Measurements from ENCODE around the gene ZFYVE28. TPM values are rescaled to one million over a fixed set of nuclear protein-coding genes. Genes with fewer than 3 reads are reported as not detected.

The ZFYVE28 gene
- total RNA-seq, 4 donors from 2014 or later: 20.6 to 153 (median 63.2) TPM

DNA sequence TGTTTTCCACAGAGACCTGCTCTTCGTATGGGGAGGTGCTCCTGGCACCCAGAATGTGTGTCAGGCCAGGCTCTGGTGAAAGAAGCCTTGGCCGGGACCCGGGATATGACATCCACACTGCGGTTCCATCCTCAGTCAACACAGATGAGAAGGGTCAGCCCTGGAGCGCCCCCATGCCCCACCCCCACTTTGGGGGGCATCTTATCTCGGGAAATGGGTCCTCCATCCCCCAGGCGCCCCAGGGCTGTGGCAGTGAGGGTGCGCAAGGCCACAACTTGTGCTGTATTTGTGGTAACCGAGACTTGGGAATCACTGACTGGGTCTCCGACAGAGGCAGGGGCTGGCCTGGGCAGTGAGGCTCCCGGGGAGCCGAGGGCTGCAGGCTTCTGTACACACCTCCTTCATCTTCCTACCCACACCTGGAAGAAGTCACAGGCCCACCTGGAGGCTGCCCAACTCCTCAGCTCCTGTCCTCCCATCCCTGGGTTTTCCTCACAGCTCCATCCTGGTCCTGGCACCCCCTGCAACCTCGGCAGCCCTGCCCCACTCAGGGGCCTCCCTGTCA is 8.3 kb upstream of the ZFYVE28 start:
- no peaks in the 10 kb centered on the region for H3K9me3 ChIP-seq
- no peak overlapping the region for H3K27ac ChIP-seq
- no peak overlapping the region for H3K4me3 ChIP-seq
- no peaks in the 10 kb centered on the region for H3K36me3 ChIP-seq
- H3K4me1 ChIP-seq: no peaks in the 10 kb centered on the region
- TF ChIP-seq POLR2A (IDR thresholded peaks at IDR 0.05): no peak
- TF ChIP-seq, protein P1, sequence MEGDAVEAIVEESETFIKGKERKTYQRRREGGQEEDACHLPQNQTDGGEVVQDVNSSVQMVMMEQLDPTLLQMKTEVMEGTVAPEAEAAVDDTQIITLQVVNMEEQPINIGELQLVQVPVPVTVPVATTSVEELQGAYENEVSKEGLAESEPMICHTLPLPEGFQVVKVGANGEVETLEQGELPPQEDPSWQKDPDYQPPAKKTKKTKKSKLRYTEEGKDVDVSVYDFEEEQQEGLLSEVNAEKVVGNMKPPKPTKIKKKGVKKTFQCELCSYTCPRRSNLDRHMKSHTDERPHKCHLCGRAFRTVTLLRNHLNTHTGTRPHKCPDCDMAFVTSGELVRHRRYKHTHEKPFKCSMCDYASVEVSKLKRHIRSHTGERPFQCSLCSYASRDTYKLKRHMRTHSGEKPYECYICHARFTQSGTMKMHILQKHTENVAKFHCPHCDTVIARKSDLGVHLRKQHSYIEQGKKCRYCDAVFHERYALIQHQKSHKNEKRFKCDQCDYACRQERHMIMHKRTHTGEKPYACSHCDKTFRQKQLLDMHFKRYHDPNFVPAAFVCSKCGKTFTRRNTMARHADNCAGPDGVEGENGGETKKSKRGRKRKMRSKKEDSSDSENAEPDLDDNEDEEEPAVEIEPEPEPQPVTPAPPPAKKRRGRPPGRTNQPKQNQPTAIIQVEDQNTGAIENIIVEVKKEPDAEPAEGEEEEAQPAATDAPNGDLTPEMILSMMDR (IDR thresholded peaks at IDR 0.05): no peak
- H3K27me3 ChIP-seq: no peaks in the 10 kb centered on the region
- DNase-seq: no peak

DNA sequence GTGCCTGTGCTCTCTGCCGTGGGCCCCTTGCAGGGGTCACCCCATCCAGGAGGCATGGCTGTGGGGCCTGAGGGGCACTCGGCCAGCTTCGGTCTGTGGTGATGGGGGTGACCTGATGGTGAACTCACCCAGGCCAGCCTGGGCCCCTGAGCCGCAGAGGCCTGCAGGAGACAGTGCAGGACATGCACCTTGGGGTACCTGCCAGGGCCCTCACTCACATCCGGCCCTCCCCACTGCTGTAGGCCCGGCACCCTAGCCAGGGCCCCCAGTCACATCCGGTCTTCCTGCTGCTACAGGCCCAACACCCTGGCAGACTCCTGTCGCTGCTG is 7.6 kb upstream of the ZFYVE28 start:
- no peak for DNase-seq
- Histone ChIP-seq H3K4me1 (no peaks in the 10 kb centered on the region), H3K9me3 (no peaks in the 10 kb centered on the region), H3K36me3 (no peaks in the 10 kb centered on the region), H3K4me3 (no peak overlapping the region), H3K27ac (no peak overlapping the region), H3K27me3 (no peaks in the 10 kb centered on the region)
- TF ChIP-seq, protein P1 (IDR thresholded peaks at IDR 0.05): no peak
- TF ChIP-seq POLR2A (IDR thresholded peaks at IDR 0.05): no peak

DNA sequence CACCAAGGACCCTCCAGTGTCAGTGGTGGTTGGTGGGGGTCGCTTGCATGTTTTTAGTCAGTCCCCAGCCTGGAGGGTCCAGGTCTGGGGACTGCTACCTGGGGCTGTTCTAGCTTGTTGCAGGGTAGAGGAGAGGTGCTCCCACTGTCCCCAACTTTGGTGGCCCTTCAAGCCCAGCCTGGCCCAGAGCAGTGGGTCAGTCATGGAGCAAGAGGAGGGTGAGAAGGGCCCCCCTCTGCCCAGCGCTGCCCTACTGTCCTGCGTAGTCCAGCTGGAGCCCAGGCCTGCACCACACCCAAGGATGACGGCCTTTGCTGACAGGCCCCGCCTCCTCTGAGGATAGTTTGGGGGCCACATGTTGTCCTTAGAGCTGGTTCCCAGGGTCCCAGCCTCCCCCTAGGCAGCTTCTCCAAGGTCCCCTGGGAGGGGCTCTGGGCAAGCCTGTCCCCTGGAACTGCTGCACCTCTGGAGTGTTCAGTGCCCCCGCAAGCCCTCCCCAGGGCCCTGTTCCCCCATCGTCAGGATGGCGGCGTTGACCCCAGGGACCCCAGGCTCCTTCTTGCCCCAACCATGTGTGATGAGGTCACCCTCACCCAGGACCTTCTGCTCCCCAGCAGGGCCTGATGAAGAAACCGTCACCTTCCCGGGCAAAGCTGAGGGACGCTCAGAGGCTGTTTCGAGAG is 7.1 kb upstream of the ZFYVE28 start:
- DNase-seq: no peak
- no peaks in the 10 kb centered on the region for H3K36me3 ChIP-seq
- TF ChIP-seq POLR2A (IDR thresholded peaks at IDR 0.05): no peak
- TF ChIP-seq, protein P1 (IDR thresholded peaks at IDR 0.05): no peak
- H3K4me3 ChIP-seq: no peak overlapping the region
- no peak overlapping the region for H3K27ac ChIP-seq
- H3K4me1 ChIP-seq: no peaks in the 10 kb centered on the region
- H3K27me3 ChIP-seq: no peaks in the 10 kb centered on the region
- no peaks in the 10 kb centered on the region for H3K9me3 ChIP-seq

DNA sequence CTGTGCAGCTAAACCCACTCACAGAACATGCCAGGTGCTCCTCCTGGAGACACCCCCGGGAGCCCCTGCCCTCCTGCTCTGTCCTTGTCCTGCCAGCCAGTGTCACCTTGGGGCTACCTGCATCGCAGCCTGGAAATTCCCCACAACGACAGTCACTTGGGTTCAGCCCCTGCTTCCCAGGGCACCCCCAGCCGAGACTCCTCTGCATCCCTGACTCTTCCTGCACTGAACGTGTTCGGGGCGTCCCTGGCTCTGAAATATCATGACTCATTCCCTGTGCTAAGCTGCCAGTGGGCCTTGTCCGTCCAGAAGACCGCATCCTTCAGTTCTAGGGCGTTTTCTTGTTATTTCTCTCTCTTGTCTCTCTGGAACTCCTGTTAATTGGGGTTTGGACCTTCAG is 6.1 kb upstream of the ZFYVE28 start:
- H3K27me3 ChIP-seq: no peaks in the 10 kb centered on the region
- H3K27ac ChIP-seq: no peak overlapping the region
- no peak for DNase-seq
- no peaks in the 10 kb centered on the region for H3K9me3 ChIP-seq
- no peak for TF ChIP-seq POLR2A (IDR thresholded peaks at IDR 0.05)
- TF ChIP-seq, protein P1 (IDR thresholded peaks at IDR 0.05): no peak
- H3K4me3 ChIP-seq: no peak overlapping the region
- H3K36me3 ChIP-seq: no peaks in the 10 kb centered on the region
- H3K4me1 ChIP-seq: peaks cover 0 to 3% (median 0%) of the 10 kb centered on the region in 4 donors

DNA sequence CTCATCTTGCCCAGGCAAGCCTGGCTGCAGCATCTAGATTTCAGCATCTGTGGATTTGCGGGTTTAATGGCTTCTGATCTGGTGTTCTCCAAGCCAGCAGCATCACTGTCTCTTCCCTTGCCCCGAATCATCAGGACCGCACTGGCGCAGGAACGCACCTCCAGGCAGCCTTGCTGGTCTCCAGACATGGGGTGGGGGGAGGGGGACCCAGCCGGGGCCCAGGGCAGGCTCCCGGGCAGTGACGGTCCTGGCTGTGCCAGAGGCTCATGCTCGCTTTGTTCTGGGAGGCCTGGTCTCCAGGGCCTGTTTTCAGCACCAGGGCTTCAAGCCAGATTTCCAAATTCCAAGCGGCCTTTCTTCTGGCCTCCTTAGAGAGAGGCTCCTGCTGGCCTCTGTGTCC is 5.2 kb upstream of the ZFYVE28 start:
- no peaks in the 10 kb centered on the region for H3K27me3 ChIP-seq
- H3K4me1 ChIP-seq: peaks cover 0 to 9% (median 6%) of the 10 kb centered on the region in 4 donors
- TF ChIP-seq, protein P1 (IDR thresholded peaks at IDR 0.05): no peak
- no peak for TF ChIP-seq POLR2A (IDR thresholded peaks at IDR 0.05)
- H3K36me3 ChIP-seq: no peaks in the 10 kb centered on the region
- no peaks in the 10 kb centered on the region for H3K9me3 ChIP-seq
- no peak overlapping the region for H3K27ac ChIP-seq
- H3K4me3 ChIP-seq: no peak overlapping the region
- DNase-seq: no peak

Data from Peyer's patch (tissue), 4 donors.